Stimulated activated CD8-positive, alpha-beta memory T cell treated with anti-CD3 and anti-CD28 coated beads, Interleukin-7, amount 100 ng/mL, for 4 hours (primary cell): Measurements from ENCODE around the gene COL8A1.

Experiments used
- DNase-seq, 2 donors: peaks; one replicate each; pipeline ENCODE4 v3.0.0-alpha.2; 2020; ENCODE audit warnings: low read depth in 2 of 2

Gene COL8A1

GRCh38 chr3:99843590-99844258, 205.3 kb downstream of the COL8A1 start:
- no peak for DNase-seq

GRCh38 chr3:99845331-99845730, 206.9 kb downstream of the COL8A1 start:
- DNase-seq = no peak

- DNase-seq = no peak
Observed at GRCh38 chr3:99845999-99846398, 207.6 kb downstream of the COL8A1 start.

GRCh38 chr3:99846477-99847160, 208.2 kb downstream of the COL8A1 start:
- no peak for DNase-seq

- no peak for DNase-seq
Observed at GRCh38 chr3:99848433-99848832, 210.0 kb downstream of the COL8A1 start.
